Upper lobe of right lung (tissue), 1 donor: Measurements from ENCODE around the gene LGALS1. TPM values are rescaled to one million over a fixed set of nuclear protein-coding genes. Genes with fewer than 3 reads are reported as not detected.

ENCODE experiments used
- ATAC-seq: fragments of 200-7000 bp; cut with Tn5 transposase; one replicate; pipeline ENCODE4 v1.9.1; 2020; ENCODE audit warnings: mild to moderate bottlenecking, moderate library complexity
- DNase-seq: peaks from one replicate; pipeline ENCODE4 v3.0.0-alpha.2; 2020
- H3K27ac ChIP-seq: fragments of 200-600 bp; one replicate; pipeline ENCODE4 v1.8.0; 2022
- H3K27me3 ChIP-seq: fragments of 200-600 bp; one replicate; pipeline ENCODE4 v1.8.0; 2022; ENCODE audit warnings: mild to moderate bottlenecking
- H3K36me3 ChIP-seq: fragments of 200-600 bp; one replicate; pipeline ENCODE4 v1.8.0; 2022
- H3K4me1 ChIP-seq: fragments of 200-600 bp; one replicate; pipeline ENCODE4 v1.8.0; 2022
- H3K4me3 ChIP-seq: fragments of 200-600 bp; one replicate; pipeline ENCODE4 v1.8.0; 2022; ENCODE audit warnings: mild to moderate bottlenecking
- H3K9me3 ChIP-seq: fragments of 200-600 bp; one replicate; pipeline ENCODE4 v1.8.0; 2022
- intact Hi-C: fragments of 100-400 bp; cut with DNase I; formaldehyde crosslinking; loops from one replicate; pipeline ENCODE4 v1.11.0; 2022
- total RNA-seq: library from RNA; stranded (reverse); fragmentation: NEBNext Ultra II Directional; extraction: Animal tissue kit (Norgen Biotek cat#: 25700); gene quantifications from one replicate; pipeline ENCODE4 v1.2.1, GENCODE V29; 2021
- TF ChIP-seq, protein P1 (sequence below): fragments of 200-600 bp; IDR thresholded peaks from one replicate; pipeline ENCODE4 v1.8.0; 2022; ENCODE audit warnings: antibody characterized with exemption
- donor health status: DM: no; HTN: yes; CAD: no; lungs with severe emphysema.

LGALS1 gene
- total RNA-seq, 1 donor from 2014 or later: 340 TPM

- DNase-seq (no peak), ATAC-seq (no peak)
- Histone ChIP-seq H3K27ac (no peak overlapping the region), H3K9me3 (no peaks in the 10 kb centered on the region), H3K27me3 (no peaks in the 10 kb centered on the region), H3K36me3 (peaks cover 15% of the 10 kb centered on the region), H3K4me3 (no peak overlapping the region), H3K4me1 (peaks cover 10% of the 10 kb centered on the region)
- intact Hi-C loops: no loop called here
- TF ChIP-seq, protein P1, sequence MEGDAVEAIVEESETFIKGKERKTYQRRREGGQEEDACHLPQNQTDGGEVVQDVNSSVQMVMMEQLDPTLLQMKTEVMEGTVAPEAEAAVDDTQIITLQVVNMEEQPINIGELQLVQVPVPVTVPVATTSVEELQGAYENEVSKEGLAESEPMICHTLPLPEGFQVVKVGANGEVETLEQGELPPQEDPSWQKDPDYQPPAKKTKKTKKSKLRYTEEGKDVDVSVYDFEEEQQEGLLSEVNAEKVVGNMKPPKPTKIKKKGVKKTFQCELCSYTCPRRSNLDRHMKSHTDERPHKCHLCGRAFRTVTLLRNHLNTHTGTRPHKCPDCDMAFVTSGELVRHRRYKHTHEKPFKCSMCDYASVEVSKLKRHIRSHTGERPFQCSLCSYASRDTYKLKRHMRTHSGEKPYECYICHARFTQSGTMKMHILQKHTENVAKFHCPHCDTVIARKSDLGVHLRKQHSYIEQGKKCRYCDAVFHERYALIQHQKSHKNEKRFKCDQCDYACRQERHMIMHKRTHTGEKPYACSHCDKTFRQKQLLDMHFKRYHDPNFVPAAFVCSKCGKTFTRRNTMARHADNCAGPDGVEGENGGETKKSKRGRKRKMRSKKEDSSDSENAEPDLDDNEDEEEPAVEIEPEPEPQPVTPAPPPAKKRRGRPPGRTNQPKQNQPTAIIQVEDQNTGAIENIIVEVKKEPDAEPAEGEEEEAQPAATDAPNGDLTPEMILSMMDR: no peak
Measured at GRCh38 chr22:37669586-37669985, 5.8 kb upstream of the LGALS1 start.

DNA sequence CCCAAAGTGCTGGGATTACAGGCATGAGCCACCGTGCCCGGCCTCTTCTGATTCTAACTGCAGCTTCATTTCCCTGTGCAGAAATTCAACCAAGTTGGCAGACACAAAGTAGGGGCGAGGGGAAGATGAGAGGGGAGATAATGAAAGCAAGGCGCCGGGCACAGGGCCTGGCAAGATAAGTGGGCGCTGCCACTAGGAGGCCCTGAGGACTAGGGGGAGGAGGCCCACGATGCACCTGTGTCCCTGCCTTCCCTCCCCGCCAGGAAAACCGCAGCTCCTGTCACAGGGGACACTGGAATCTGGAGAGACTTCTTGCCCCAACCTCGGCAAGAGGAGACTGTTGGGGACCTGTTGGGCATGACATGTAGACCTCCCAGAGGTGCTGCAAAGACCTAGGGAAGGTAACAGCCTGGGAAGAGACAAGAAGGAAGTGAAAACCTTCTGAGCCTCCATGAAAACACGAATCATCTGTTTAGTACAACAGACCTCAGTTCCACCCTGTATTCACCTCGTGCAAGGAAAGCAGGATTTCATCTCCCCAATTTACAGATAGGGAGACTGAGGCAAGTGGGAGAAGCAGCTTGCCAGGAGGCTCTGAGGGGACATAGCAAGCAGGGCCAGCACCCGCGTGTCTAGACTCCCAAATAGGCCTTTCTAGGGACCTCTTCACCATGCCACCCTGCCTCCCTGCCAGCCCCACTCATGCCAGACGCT is 3.1 kb upstream of the LGALS1 start:
- H3K4me3 ChIP-seq: no peak overlapping the region
- TF ChIP-seq, protein P1: no peak
- no peak overlapping the region for H3K27ac ChIP-seq
- H3K4me1 ChIP-seq: peaks cover 32% of the 10 kb centered on the region
- intact Hi-C loops: no loop called here
- H3K27me3 ChIP-seq: no peaks in the 10 kb centered on the region
- H3K36me3 ChIP-seq: no peaks in the 10 kb centered on the region
- DNase-seq (no peak), ATAC-seq (no peak)
- H3K9me3 ChIP-seq: no peaks in the 10 kb centered on the region

- TF ChIP-seq, protein P1: no peak
- H3K9me3 ChIP-seq: no peaks in the 10 kb centered on the region
- H3K4me3 ChIP-seq: no peak overlapping the region
- intact Hi-C loops: no loop called here
- H3K36me3 ChIP-seq: no peaks in the 10 kb centered on the region
- H3K27ac ChIP-seq: peak overlapping the region; percentile 30
- DNase-seq (no peak), ATAC-seq (no peak)
- H3K4me1 ChIP-seq: peaks cover 39% of the 10 kb centered on the region
- no peaks in the 10 kb centered on the region for H3K27me3 ChIP-seq
Measured at GRCh38 chr22:37672920-37673455, 2.4 kb upstream of the LGALS1 start.

DNA sequence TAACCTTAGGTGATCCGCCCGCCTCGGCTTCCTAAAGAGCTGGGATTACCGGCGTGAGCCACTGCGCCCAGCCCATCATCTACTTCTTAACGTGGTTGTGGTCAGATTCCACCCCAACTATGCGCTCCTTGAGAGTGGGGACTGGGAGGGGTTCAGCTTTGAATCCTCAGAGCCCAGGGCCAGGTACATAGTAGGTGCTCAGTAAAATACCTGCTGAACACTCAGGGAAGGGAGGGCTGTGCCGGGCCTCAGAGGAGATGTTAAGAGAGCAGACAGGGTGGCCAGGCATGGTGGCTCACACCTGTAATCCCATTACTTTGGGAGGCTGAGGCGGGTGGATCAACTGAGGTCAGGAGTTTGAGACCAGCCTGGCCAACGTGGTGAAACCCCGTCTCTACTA is 1.2 kb upstream of the LGALS1 start:
- peaks cover 41% of the 10 kb centered on the region for H3K4me1 ChIP-seq

GRCh38 chr22:37675930-37676735 is 697 bp downstream of the LGALS1 start:
- TF ChIP-seq, protein P1: no peak
- peak overlapping the region; percentile 80 for H3K27ac ChIP-seq
- H3K9me3 ChIP-seq: no peaks in the 10 kb centered on the region
- no peaks in the 10 kb centered on the region for H3K36me3 ChIP-seq
- peak; percentile 73 for DNase-seq
- peaks cover 43% of the 10 kb centered on the region for H3K4me1 ChIP-seq
- H3K4me3 ChIP-seq: peak overlapping the region; percentile 69
- intact Hi-C loops: no loop called here
- no peaks in the 10 kb centered on the region for H3K27me3 ChIP-seq
- peak; percentile 2 for ATAC-seq

More for the DNA sequence above, 1.2 kb upstream of the LGALS1 start:
- ATAC-seq (no peak), DNase-seq (no peak)
- intact Hi-C loops: no loop called here
- Histone ChIP-seq H3K36me3 (no peaks in the 10 kb centered on the region), H3K27me3 (no peaks in the 10 kb centered on the region), H3K9me3 (no peaks in the 10 kb centered on the region), H3K4me3 (no peak overlapping the region), H3K27ac (peak overlapping the region; percentile 80)
- TF ChIP-seq, protein P1: no peak
